AG04450 (cell line): ENCODE measurements around the gene NOS3. TPM values are rescaled to one million over a fixed set of nuclear protein-coding genes. Genes with fewer than 3 reads are reported as not detected.
A peak's percentile ranks its signal among the peaks of the same experiment; 100 is the strongest.

Experiments used
- CTCF ChIA-PET: fragments of 300-600, 350-600 bp; formaldehyde crosslinking; extraction: SDS; loops from one replicate; lab custom pipeline; 2022; ENCODE audit warnings: antibody characterized with exemption, inconsistent platforms; lab: Charles Lee
- POLR2A ChIA-PET: fragments of 350-600 bp; formaldehyde crosslinking; extraction: SDS; loops from one replicate; lab custom pipeline; 2021; ENCODE audit warnings: antibody characterized with exemption, inconsistent platforms; lab: Yijun Ruan, JAX
- DNase-seq: peaks from one replicate; pipeline ENCODE4 v3.0.0-alpha.2; 2011; ENCODE audit warnings: low read depth, low spot score
- H3K27ac ChIP-seq: one replicate; pipeline ENCODE4 v1.5.1; 2012; ENCODE audit warnings: low read depth, low read length, control low read depth
- H3K27me3 ChIP-seq: one replicate; pipeline ENCODE4 v1.6.0; 2012; ENCODE audit warnings: low read length; ENCODE audit not compliant: control insufficient read depth, insufficient read depth
- H3K4me3 ChIP-seq: 2 replicates; pipeline ENCODE4 v1.5.1; 2011; ENCODE audit warnings: mild to moderate bottlenecking, low read depth, low read length, control low read depth
- H3K9me3 ChIP-seq: 2 replicates; pipeline ENCODE4 v1.5.1; 2012; ENCODE audit warnings: low read length; ENCODE audit not compliant: control insufficient read depth, insufficient read depth
- polyA plus RNA-seq: library from polyadenylated mRNA; depleted of rRNA; stranded (reverse); fragments of >200 nt; gene quantifications from 2 replicates; pipeline ENCODE4 v1.2.3, GENCODE V29; 2011
- TF ChIP-seq, protein P1 (sequence below): IDR thresholded peaks from 2 replicates; pipeline ENCODE4 v1.5.1; 2011; ENCODE audit warnings: low read depth, low read length, control low read depth, inconsistent platforms

NOS3 gene
- polyA plus RNA-seq, 1 experiment, result 0.60 TPM

- POLR2A ChIA-PET, result interaction anchor here (0.8 kb wide), 1 partner anchor 21 kb away, joined by 4 read pairs; the partner anchor contains the start of gene FASTK
- TF ChIP-seq, protein P1, sequence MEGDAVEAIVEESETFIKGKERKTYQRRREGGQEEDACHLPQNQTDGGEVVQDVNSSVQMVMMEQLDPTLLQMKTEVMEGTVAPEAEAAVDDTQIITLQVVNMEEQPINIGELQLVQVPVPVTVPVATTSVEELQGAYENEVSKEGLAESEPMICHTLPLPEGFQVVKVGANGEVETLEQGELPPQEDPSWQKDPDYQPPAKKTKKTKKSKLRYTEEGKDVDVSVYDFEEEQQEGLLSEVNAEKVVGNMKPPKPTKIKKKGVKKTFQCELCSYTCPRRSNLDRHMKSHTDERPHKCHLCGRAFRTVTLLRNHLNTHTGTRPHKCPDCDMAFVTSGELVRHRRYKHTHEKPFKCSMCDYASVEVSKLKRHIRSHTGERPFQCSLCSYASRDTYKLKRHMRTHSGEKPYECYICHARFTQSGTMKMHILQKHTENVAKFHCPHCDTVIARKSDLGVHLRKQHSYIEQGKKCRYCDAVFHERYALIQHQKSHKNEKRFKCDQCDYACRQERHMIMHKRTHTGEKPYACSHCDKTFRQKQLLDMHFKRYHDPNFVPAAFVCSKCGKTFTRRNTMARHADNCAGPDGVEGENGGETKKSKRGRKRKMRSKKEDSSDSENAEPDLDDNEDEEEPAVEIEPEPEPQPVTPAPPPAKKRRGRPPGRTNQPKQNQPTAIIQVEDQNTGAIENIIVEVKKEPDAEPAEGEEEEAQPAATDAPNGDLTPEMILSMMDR, result no peak
- Histone ChIP-seq H3K9me3 (no peaks in the 10 kb centered on the region; the same call in 1 of the 2 replicates), H3K4me3 (peak overlapping the region; percentile 76), H3K27ac (peak overlapping the region; percentile 21), H3K27me3 (no peaks in the 10 kb centered on the region)
- DNase-seq, result no peak
- CTCF ChIA-PET, result interaction anchor here (0.8 to 1.3 kb wide), 3 partner anchors 25 to 43 kb away, joined by 3 to 5 read pairs (median 3); no protein-coding TSS in a partner anchor
Measured at GRCh38 chr7:151060113-151060415, 69.2 kb downstream of the NOS3 start.

DNA sequence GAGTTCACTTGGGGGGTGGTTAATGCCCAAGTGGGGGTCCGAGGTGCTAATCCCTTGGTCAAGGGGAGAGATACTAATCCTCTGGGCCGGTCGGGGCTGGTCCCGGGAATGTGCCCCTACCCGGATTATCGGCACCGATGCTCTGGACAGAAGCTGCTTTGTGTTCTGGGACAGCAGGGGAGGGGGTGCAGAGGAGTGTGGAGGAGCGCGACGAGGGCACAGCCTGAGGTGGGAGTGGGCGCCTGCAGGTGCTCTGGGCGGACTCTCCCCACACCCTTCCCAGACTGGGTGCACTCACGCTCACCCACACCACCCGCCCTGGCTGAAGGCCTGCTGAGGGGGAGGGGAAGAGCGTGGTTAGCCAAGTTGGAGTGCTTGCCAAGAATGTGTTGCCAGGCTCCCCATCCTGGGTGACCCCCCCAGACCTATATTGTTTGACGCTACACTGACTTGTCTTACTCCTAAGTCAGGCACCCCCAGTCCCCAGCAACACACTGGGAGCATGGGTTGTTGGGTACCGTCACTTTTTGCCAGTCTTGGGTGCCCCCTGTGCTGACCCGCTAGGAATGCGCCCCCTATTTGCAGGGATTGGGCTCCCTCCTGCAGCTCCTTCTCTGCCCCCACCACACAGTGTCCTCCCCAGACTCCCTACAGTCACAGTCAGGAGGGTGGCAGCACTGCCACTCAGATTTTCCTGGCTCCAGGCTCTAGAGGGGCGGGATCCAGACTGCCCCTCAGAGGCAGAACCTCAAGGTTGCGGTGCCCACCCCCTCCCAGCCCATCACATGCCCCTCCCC is 69.8 kb downstream of the NOS3 start:
- TF ChIP-seq, protein P1, result no peak
- no peaks in the 10 kb centered on the region; the same call in 1 of the 2 replicates for H3K9me3 ChIP-seq
- CTCF ChIA-PET, result interaction anchor here (0.6 to 1.3 kb wide), 7 partner anchors 16 to 87 kb away, joined by 3 to 8 read pairs (median 3); no protein-coding TSS in a partner anchor
- POLR2A ChIA-PET, result interaction anchor here (0.8 kb wide), 1 partner anchor 20 kb away, joined by 4 read pairs; the partner anchor contains the start of gene FASTK
- DNase-seq, result no peak
- peak overlapping the region; percentile 76 for H3K4me3 ChIP-seq
- H3K27me3 ChIP-seq, result no peaks in the 10 kb centered on the region
- H3K27ac ChIP-seq, result peak overlapping the region; percentile 21

DNA sequence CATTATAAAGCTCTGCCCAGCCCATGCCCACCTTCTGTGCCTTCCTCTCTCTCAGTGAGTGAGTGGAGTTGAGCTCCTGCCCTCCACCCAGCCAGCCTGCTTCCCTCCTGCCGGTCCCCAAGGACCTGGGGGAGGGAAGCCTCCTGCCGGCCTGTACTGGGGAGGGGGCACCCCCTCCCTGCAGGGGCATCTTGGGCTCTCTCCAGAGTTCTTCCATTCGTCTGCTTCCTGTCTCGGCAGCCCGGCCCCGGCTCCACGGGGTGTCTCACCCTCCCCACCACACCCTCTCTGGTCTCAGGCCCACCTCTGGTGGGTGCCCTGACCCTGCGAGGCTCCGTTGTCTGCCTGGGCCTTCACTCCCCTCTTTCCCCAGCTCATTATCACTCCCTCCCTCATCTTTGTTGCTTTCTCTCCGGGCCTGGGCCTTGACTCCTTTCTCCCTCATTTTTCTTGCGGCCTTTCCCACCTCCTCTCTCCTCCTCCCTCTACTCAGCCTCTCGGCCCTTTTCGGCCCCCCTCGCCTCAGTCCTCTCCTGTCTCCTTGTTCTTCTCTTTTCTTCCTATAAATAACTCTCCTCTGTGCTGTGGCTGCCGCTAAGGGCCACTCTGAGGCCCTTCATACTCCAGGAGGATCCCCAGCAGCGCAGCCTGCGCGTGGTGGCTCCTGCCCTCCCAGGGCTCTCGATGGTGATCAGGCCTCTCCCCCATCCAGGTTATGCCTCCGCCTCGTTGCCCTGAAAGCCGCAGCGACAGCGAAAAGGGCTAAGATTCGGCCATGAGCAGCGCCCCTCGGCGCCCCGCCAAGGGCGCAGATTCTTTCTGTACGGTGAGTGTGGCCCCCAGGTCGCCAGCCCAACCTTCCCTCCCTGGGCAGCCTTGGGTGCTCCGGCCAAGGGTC is 70.6 kb downstream of the NOS3 start:
- ChIA-PET CTCF (interaction anchor here (0.6 to 0.7 kb wide), 4 partner anchors 15 to 88 kb away, joined by 3 to 8 read pairs (median 3); no protein-coding TSS in a partner anchor), POLR2A (interaction anchor here (0.6 to 1.0 kb wide), 3 partner anchors 19 to 28 kb away, joined by 3 to 4 read pairs (median 4); partner anchors contain the start of gene FASTK)
- Histone ChIP-seq H3K9me3 (no peaks in the 10 kb centered on the region; the same call in 1 of the 2 replicates), H3K27ac (peak overlapping the region; percentile 52), H3K27me3 (no peaks in the 10 kb centered on the region), H3K4me3 (peak overlapping the region; percentile 76)
- DNase-seq, result no peak
- TF ChIP-seq, protein P1, result no peak

- ChIA-PET CTCF (interaction anchor here (1.8 kb wide), 1 partner anchor 49 kb away, joined by 11 read pairs; no protein-coding TSS in a partner anchor), POLR2A (interaction anchor here (0.6 to 1.0 kb wide), 3 partner anchors 19 to 28 kb away, joined by 3 to 4 read pairs (median 4); partner anchors contain the start of gene FASTK)
- peak overlapping the region; percentile 52 for H3K27ac ChIP-seq
- TF ChIP-seq, protein P1, result no peak
- no peak for DNase-seq
- peak overlapping the region; percentile 22; the same call in 1 of the 2 replicates for H3K4me3 ChIP-seq
- H3K27me3 ChIP-seq, result no peaks in the 10 kb centered on the region
- no peaks in the 10 kb centered on the region; the same call in 1 of the 2 replicates for H3K9me3 ChIP-seq
Measured at GRCh38 chr7:151062111-151062398, 71.2 kb downstream of the NOS3 start.
